ENCODE measurements around the gene LRGUK. TPM values are rescaled to one million over a fixed set of nuclear protein-coding genes. Genes with fewer than 3 reads are reported as not detected.

The LRGUK gene, protein sequence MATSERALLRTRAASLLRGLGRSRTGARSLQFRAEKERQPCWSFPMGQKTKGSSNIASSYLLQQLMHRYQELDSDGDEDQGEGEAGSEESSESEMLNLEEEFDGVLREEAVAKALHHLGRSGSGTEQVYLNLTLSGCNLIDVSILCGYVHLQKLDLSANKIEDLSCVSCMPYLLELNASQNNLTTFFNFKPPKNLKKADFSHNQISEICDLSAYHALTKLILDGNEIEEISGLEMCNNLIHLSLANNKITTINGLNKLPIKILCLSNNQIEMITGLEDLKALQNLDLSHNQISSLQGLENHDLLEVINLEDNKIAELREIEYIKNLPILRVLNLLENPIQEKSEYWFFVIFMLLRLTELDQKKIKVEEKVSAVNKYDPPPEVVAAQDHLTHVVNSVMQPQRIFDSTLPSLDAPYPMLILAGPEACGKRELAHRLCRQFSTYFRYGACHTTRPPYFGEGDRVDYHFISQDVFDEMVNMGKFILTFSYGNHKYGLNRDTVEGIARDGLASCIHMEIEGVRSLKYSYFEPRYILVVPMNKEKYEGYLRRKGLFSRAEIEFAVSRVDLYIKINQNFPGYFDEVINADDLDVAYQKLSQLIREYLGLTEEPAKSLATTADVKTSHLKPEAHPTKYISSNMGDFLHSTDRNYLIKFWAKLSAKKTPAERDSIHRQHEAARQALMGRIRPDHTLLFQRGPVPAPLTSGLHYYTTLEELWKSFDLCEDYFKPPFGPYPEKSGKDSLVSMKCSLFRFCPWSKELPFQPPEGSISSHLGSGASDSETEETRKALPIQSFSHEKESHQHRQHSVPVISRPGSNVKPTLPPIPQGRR
- 0.23 to 0.60 TPM (median 0.34 TPM) in 5 replicates for total RNA-seq (2022; extraction: Qiagen RNA extraction; ENCODE audit: low read depth)

DNA sequence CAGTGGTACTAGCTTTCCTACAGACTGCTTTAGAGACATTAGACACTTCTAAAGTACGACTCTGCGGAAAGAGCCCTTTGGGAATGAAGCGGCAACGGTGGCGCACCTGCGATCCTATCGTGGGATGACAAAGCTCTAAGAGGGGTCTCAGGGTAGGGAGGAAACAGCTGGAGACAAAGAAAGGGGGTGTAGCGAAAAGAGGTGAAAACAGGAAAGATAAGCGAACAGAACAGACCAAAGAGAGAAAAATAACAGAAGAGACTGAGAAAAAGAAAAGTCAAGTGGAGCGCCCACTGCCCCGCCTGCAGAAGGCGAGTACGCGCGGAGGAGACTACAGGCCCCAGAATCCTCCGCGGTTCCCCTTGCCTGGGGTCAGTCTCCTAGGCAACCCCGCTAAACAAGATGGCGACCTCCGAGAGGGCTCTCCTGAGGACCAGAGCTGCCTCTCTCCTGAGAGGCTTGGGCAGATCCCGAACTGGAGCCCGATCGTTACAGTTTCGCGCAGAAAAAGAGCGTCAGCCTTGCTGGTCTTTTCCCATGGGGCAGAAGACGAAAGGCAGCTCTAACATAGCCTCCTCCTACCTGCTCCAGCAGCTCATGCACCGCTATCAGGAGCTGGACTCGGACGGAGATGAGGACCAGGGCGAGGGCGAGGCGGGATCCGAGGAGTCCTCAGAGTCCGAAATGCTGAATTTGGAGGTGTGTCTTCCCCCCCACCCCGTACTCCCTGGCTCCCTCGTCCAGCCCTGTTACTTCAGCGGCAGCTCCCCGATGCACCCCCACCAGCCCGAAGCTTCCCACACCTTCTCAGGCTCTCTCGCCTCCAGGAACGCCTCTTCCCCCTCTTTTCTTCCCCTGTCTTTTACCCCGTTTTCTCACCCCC, at the start of gene LRGUK:
TSS of gene LRGUK (plus strand) at position 375 of the 883 bp plus-strand sequence. CDS start at position 403, 28 bp downstream.

Other genes starting within 250 kb of the LRGUK start
- 26.0 to 46.0 TPM (median 34.8 TPM) in 5 replicates for gene SLC35B4, start 189.6 kb downstream of the LRGUK start, total RNA-seq (2022; extraction: Qiagen RNA extraction; ENCODE audit: low read depth)

All from A549 treated with GW870086 at 1 μM for 4 hours (cell line).